ENCODE results near the gene KNDC1. TPM values are rescaled to one million over a fixed set of nuclear protein-coding genes. Genes with fewer than 3 reads are reported as not detected.
A peak's percentile ranks its signal among the peaks of the same experiment; 100 is the strongest.

KNDC1 gene
- total RNA-seq, 2 donors from 2014 or later: 0.19 to 0.26 TPM

DNA sequence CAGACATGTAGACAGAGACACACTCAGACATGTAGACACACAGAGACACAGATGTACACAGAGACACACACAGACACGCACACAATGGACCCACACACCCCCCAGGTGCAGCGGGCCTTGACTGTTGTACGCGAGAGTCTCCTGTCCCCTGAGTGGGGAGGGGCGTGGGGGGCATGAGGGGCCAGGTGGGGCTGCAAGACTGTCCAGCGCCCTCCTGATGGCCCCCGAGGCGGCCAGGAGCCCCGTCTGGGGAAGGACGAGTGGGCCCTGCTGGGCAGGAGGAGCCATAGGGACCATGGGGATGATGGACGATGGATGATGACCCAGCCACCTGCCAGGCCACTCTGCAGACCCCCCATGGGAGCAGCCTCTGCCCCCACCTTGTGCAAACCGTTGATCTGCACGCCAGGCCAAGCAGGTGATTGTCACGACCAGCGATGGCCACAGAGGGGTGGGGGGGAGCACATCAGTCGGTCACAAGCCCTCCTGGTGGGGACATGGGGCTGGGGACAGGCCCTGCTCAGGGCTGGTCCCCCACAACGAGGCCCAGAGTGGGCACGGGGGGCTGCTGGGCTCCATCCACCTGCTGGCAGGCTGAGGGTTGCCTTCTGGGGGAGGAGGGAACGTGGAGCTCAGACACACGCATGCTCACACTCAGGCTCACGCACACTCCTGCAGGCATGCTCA is 89.2 kb downstream of the KNDC1 start:
- Mint-ChIP-seq H3K4me1 (no peaks in the 10 kb centered on the region), H3K27me3 (peaks cover 5% of the 10 kb centered on the region), H3K4me3 (no peak overlapping the region), H3K27ac (no peak overlapping the region), H3K36me3 (ENCODE audit: low read depth) (no peaks in the 10 kb centered on the region), H3K9me3 (no peaks in the 10 kb centered on the region)
- no peak for ATAC-seq (replicated peaks)

DNA sequence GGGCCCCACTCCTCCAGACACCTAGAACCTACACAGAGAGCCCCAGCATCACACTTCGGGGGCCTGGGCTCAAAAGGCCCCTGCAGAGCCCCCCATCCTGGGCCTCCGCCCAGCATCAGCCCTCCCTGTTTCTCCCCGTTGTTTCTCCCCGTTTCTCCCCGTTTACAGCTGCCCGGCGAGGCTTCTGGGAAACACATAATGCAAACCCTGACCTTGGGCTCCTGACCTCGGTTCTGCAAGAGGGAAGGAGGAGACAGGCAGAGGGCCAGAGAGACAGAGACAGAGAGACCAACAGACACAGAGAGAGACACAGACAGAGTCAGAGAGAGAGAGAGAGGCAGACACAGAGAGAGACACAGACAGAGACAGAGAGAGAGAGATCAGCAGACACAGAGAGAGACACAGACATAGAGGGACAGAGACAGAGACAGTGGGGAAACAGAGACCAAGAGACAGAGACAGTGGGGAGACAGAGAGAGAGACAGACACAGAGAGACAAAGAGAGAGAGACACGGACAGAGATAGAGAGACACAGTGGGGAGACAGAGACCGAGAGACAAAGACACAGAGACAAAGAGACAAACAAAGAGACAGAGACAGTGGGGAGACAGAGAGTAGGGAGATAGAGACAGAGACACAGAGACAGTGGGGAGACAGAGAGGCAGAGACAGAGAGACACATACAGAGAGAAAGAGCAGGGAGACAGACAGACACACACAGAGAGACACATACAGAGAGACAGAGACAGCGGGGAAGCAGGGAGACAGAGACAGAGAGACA is 90.1 kb downstream of the KNDC1 start:
- Mint-ChIP-seq H3K27me3 (peaks cover 5% of the 10 kb centered on the region), H3K9me3 (no peaks in the 10 kb centered on the region), H3K27ac (peak overlapping the region; percentile 16), H3K4me3 (no peak overlapping the region), H3K4me1 (no peaks in the 10 kb centered on the region), H3K36me3 (ENCODE audit: low read depth) (no peaks in the 10 kb centered on the region)
- no peak for ATAC-seq (replicated peaks)

DNA sequence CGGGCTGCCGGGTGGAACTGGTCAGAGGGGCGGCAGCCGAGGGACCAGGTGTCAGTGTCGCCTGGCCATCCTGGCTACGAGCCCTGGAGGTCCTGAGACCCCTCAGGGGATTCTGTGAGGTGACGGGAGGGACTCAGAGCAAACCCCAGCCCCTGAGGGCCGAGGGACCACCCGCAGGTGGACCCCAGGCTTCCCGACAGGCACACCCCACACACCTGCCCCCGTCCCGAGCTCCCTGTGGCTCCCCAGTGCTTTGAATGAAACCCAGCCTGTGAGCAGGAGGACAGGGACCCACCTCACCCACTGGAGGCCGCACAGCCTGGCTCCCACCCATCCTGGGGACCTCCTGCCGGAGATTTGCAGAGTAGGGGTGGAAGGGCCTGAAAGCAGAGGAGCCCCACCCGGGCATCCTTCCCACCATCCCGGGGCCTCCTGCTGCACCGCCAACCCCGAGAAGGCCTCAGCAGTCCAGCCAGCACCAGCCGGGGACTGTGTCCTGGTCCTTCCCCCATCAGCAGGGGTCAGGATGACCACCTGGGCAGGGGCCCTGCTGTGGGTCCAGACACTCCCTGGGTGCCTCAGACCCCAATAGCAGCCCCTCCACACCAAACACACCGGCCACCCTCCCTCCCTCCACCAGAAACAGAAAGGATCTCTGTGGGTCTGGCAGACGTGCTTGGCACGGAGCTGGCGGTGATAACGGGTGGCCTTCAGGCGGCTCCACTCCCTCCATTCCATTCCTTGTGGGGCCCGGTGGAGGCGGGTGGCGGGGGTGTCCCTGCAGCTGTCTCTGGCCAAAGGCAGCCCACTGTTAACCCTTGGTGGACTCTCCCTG is 91.6 kb downstream of the KNDC1 start:
- Mint-ChIP-seq H3K4me1 (no peaks in the 10 kb centered on the region), H3K9me3 (no peaks in the 10 kb centered on the region), H3K36me3 (ENCODE audit: low read depth) (no peaks in the 10 kb centered on the region), H3K27ac (no peak overlapping the region), H3K27me3 (peaks cover 5% of the 10 kb centered on the region), H3K4me3 (no peak overlapping the region)
- no peak for ATAC-seq (replicated peaks)

DNA sequence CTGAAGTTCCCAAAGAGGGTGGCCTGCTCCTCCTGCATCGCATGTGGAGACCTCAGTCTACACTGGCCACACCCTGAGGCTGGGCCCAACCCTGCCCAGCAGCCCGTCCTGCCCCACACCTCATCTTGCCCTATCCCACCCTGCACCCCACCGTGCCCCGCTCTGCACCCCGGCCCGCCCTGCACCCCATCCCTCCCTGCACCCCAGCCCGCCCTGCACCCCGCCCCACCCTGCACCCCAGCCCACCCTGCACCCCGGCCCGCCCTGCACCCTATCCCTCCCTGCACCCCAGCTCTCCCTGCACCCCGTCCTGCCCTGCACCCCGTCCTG is 92.2 kb downstream of the KNDC1 start:
- no peak for ATAC-seq (replicated peaks)
- Mint-ChIP-seq H3K27me3 (peaks cover 5% of the 10 kb centered on the region), H3K4me1 (no peaks in the 10 kb centered on the region), H3K27ac (no peak overlapping the region), H3K4me3 (no peak overlapping the region), H3K9me3 (no peaks in the 10 kb centered on the region), H3K36me3 (ENCODE audit: low read depth) (no peaks in the 10 kb centered on the region)

DNA sequence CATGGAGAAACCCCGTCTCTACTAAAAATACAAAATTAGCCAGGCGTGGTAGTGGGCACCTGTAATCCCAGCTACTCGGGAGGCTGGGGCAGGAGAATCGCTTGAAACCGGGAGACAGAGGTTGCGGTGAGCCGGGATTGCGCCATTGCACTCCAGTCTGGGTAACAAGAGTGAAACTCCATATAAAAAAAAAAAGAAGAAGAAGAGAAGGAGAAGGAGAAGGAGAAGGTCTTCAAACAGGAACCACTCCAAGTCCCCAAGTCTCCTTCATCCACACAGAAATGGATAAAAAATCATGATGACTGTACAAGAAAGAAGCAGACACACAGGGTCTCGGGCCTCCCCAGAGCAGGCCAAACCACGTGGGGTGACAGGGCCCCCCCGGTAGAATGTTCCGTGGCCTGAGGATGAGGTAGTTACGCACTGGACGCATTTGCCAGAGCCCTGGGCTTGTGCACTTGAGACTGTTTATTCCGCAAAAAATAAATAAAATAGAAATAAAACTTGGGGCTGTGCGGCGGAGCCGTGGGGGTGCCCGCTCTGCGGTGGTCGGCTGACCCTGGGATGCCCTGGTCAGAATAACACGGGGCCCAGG is 93.4 kb downstream of the KNDC1 start:
- Mint-ChIP-seq H3K27me3 (peaks cover 5% of the 10 kb centered on the region), H3K9me3 (no peaks in the 10 kb centered on the region), H3K36me3 (ENCODE audit: low read depth) (no peaks in the 10 kb centered on the region), H3K27ac (no peak overlapping the region), H3K4me1 (no peaks in the 10 kb centered on the region), H3K4me3 (no peak overlapping the region)
- no peak for ATAC-seq (replicated peaks)

DNA sequence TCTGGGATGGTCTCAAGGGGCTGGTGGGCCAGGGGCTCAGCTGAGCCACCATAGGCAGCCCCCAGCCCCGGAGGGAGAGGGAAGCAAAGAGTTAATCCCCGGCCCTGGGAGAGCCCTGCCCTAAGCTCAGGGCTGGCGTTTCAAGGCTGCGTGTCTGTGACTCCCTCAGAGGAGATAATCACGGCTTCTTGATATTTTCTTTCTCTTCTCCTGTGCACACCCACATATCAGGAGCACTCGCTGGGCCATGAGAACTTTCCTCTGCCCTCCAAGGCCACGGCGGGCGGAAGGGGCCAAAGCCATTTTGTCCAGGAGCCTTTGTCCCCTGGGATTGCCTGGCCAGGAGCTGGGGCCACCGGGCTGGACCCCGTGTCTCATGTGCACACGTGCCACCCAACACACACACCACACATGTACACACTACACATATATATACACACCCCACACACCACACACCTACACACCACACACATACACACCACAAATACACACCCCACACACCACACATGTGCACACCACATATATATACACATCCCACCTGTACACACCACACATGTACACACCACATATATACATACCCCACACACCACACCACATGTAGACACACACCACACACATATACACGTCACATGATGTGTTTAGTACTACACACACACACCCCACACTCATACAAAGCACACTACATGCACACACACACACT is 94.6 kb downstream of the KNDC1 start:
- Mint-ChIP-seq H3K27ac (no peak overlapping the region), H3K27me3 (peaks cover 5% of the 10 kb centered on the region), H3K9me3 (no peaks in the 10 kb centered on the region), H3K36me3 (ENCODE audit: low read depth) (peaks cover 6% of the 10 kb centered on the region), H3K4me1 (peaks cover 7% of the 10 kb centered on the region), H3K4me3 (no peak overlapping the region)
- ATAC-seq (replicated peaks): no peak

DNA sequence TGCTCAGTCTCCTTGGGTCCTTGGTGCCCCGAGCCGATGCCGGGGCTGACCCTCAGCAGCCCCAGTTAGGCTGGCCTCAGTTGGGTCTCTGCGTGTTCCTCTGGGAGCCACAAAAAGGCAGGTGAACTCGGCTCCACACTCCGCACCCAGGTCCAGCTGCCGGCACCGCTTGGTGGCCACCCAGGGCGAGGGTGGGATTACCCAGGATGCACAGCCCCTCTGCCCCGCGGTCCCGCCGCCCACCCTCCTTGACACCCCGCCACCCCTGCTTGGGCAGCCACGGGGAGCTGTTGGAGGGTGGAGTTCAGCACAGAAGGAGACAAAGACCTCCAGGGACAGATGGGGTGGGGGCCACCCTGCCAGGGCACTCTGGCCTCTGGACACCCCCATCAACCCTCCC is 95.3 kb downstream of the KNDC1 start:
- peaks cover 2% of the 10 kb centered on the region for H3K27me3 Mint-ChIP-seq
- H3K4me3 Mint-ChIP-seq: no peak overlapping the region
- ATAC-seq (replicated peaks): no peak
- H3K36me3 Mint-ChIP-seq (ENCODE audit: low read depth): peaks cover 6% of the 10 kb centered on the region
- no peak overlapping the region for H3K27ac Mint-ChIP-seq
- peaks cover 7% of the 10 kb centered on the region for H3K4me1 Mint-ChIP-seq
- H3K9me3 Mint-ChIP-seq: no peaks in the 10 kb centered on the region

DNA sequence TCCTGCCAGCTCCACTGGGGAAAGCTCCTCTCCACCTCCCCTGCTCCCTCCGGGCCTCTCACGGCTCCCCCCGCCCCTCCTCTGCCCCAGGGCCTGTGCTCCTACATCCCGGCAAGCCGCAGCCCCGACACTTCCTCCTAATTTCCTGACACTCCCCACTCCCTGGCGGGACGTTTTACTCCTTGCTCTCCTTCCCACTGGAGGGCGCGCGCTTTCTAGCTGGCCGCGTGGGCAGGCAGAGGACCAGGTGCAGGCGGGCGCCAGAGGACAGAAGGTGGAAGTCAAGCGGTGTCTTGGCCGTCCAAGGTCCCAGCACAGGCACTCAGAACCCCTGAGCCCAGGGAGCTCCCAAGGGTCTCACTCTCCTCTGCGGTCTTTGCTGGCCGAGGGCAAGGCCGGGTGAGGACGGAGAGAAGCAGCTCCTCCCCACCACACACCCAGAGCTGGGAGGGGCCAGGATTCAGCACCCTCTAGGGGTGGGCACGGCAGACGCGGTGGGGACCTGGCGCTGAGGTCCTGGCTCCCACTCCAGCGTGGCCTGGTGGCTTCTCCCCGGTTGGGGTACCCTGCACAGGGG is 97.6 kb downstream of the KNDC1 start:
- Mint-ChIP-seq H3K9me3 (no peaks in the 10 kb centered on the region), H3K27ac (no peak overlapping the region), H3K4me1 (peaks cover 7% of the 10 kb centered on the region), H3K36me3 (ENCODE audit: low read depth) (peaks cover 10% of the 10 kb centered on the region), H3K27me3 (no peaks in the 10 kb centered on the region), H3K4me3 (peak overlapping the region; percentile 60)
- ATAC-seq (replicated peaks): no peak

DNA sequence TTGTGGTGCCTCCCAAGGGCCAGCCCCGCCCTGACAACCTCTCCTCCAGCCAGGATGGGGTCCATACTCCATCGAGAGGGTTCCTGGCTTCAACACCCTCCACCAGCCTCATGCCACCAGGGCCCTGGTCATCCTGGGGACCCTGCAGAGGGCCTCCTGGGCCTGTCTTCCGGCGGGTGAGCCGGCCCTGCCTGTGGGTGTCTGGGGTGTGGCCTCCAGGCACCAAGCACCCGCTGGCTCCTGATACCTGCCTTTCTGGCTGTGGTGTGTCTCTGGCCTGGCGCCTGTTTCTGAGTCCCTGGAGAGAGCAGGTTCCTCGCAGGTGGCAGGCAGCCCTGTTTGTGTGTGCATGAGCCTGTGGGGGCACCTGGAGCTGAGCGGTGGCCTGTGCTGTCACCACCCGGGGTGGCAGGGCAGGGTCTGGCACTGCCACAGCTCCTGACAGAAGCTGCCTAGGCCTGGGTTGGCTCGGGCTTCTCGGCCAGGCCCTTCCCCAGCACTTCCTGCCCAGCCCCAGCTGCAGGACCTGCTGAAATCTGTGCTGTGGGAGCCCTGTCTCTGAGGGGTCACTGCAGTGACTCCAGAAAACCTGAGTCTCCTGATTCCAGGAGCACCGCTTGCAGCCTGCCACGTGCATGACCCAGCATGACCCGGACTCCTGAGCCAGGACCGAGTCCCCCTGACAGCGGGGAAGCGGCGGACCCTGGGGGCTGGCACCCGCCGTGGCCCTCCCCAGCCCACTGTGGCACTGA is 98.2 kb downstream of the KNDC1 start:
- peaks cover 17% of the 10 kb centered on the region for H3K36me3 Mint-ChIP-seq (ENCODE audit: low read depth)
- no peaks in the 10 kb centered on the region for H3K9me3 Mint-ChIP-seq
- peaks cover 7% of the 10 kb centered on the region for H3K4me1 Mint-ChIP-seq
- H3K27ac Mint-ChIP-seq: peak overlapping the region; percentile 33
- H3K4me3 Mint-ChIP-seq: peak overlapping the region; percentile 60
- ATAC-seq (replicated peaks): peak; percentile 12
- no peaks in the 10 kb centered on the region for H3K27me3 Mint-ChIP-seq

DNA sequence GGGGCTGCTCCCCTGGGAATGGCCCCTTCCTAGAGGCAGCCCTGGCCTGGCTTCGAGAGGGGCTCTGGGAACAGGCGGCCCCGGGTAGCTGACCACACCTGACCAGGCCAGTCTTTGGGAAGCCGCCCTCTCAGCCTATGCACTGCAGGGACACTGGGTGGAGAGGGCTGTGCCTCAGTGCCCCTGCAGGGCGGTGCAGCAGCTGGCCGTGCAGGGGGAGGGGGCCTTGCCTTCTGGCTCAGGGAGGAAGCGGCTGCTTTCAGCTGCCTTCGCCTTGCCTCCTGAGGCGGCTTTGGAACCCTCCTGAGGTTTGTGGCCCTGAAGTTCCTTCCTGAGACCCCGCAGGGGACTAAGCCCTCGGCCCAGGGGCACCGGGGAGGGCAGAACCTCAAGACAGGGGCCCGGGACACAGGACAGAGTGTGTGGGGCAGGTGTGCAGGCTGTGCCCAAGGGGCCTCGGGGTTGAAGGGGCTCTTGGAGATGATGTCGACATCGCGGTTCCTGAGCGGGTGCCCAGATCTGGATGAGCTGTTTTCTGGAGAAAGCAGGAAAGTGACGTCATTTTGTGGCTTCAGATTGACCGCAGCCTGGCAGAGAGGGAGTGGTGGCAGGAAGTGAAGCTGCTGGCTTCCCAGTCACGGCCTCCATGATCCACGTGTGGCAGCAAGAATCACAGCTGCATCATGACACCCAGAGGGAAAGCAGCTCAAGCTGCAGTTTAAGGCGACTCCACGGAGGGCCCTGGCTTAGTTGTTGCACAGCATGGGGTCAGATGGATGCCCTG is 99.0 kb downstream of the KNDC1 start:
- ATAC-seq (replicated peaks): peak; percentile 71
- H3K4me3 Mint-ChIP-seq: peak overlapping the region; percentile 60
- H3K27ac Mint-ChIP-seq: peak overlapping the region; percentile 89
- H3K4me1 Mint-ChIP-seq: peaks cover 7% of the 10 kb centered on the region
- H3K9me3 Mint-ChIP-seq: no peaks in the 10 kb centered on the region
- peaks cover 25% of the 10 kb centered on the region for H3K36me3 Mint-ChIP-seq (ENCODE audit: low read depth)
- H3K27me3 Mint-ChIP-seq: no peaks in the 10 kb centered on the region

DNA sequence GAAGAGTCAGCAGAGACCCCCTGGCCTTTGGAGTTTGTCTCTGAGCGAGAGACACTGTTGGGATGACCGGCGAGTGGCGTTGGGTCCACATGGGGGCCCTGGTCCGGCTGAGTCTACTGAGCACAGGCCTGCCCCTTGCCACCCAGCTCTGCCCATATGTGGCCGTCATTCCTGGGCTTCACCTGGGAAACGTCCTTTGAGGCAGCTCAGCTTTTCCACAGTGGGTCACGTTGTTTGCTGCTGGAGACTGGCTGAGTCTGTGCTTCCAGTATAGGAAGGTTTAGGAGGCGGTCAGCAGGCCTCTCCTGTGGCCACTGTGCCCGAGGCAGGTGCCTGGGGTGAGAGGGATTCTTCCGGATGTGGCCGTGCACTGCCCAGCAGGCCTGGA is 99.6 kb downstream of the KNDC1 start:
- H3K4me1 Mint-ChIP-seq: peaks cover 12% of the 10 kb centered on the region
- H3K9me3 Mint-ChIP-seq: no peaks in the 10 kb centered on the region
- H3K27me3 Mint-ChIP-seq: no peaks in the 10 kb centered on the region

DNA sequence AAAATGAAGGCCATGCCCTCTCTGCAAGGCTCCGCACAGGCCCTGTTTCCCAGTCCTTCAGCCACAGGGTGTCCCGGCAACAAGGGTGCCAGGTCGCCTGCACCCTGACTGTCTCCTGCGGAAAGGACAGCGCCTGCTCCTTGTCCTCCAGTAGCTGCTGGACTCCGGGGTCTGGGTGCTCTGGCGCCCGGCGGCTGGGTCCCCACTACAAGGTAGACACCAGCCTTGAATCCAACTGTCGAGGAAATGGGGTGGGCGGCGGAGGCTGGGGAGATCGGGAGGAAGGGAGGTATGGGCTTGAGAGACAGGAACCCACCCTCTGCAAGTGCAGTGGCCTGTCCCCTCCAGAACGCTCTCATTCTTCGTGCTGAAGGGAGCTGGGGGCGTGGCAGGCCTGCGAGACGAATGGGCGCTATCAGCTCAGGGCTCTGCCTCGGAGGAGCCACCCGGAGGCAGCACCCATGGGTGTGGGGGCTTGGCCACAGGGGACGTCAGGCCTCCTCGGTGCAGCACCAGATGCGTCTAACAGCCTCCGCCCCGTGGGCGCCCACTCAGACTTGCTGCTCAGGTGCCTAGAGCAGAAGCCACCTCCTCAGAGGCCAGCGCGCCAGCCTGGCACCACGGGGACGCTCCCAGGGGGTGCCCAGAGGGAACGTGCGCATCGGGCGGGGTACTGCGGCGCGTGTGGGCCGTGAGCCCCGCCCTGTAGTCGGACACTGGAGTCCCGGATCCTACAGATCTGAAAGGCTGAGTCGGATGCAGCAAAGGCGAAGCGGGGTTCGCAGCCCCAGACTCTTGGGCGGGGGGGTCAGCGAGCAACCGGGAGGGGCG is 101.1 kb downstream of the KNDC1 start:
- peak; percentile 73 for ATAC-seq (replicated peaks)
- H3K9me3 Mint-ChIP-seq: no peaks in the 10 kb centered on the region
- H3K4me3 Mint-ChIP-seq: peak overlapping the region; percentile 60
- no peaks in the 10 kb centered on the region for H3K27me3 Mint-ChIP-seq
- H3K36me3 Mint-ChIP-seq (ENCODE audit: low read depth): peaks cover 43% of the 10 kb centered on the region
- H3K27ac Mint-ChIP-seq: peak overlapping the region; percentile 88
- peaks cover 14% of the 10 kb centered on the region for H3K4me1 Mint-ChIP-seq

More for the DNA sequence above, 99.6 kb downstream of the KNDC1 start:
- ATAC-seq (replicated peaks): no peak
- peak overlapping the region; percentile 60 for H3K4me3 Mint-ChIP-seq
- peak overlapping the region; percentile 89 for H3K27ac Mint-ChIP-seq
- H3K36me3 Mint-ChIP-seq (ENCODE audit: low read depth): peaks cover 30% of the 10 kb centered on the region

Data from activated T-helper 17 cell treated with anti-CD3 and anti-CD28 coated beads, Interleukin-2, amount 50 U/mL, for 72 hours (primary cell).